SH-SY5Y (cell line): ENCODE data around the gene RAI1.

ENCODE experiments used
- GATA2 ChIP-seq: IDR thresholded peaks from 2 replicates; pipeline ENCODE4 v1.6.1; 2011; ENCODE audit warnings: mild to moderate bottlenecking, low read depth, low read length
- GATA3 ChIP-seq: IDR thresholded peaks from 2 replicates; pipeline ENCODE4 v1.6.1; 2011; ENCODE audit warnings: low read depth, mild to moderate bottlenecking, low read length, moderate library complexity

Gene RAI1, protein sequence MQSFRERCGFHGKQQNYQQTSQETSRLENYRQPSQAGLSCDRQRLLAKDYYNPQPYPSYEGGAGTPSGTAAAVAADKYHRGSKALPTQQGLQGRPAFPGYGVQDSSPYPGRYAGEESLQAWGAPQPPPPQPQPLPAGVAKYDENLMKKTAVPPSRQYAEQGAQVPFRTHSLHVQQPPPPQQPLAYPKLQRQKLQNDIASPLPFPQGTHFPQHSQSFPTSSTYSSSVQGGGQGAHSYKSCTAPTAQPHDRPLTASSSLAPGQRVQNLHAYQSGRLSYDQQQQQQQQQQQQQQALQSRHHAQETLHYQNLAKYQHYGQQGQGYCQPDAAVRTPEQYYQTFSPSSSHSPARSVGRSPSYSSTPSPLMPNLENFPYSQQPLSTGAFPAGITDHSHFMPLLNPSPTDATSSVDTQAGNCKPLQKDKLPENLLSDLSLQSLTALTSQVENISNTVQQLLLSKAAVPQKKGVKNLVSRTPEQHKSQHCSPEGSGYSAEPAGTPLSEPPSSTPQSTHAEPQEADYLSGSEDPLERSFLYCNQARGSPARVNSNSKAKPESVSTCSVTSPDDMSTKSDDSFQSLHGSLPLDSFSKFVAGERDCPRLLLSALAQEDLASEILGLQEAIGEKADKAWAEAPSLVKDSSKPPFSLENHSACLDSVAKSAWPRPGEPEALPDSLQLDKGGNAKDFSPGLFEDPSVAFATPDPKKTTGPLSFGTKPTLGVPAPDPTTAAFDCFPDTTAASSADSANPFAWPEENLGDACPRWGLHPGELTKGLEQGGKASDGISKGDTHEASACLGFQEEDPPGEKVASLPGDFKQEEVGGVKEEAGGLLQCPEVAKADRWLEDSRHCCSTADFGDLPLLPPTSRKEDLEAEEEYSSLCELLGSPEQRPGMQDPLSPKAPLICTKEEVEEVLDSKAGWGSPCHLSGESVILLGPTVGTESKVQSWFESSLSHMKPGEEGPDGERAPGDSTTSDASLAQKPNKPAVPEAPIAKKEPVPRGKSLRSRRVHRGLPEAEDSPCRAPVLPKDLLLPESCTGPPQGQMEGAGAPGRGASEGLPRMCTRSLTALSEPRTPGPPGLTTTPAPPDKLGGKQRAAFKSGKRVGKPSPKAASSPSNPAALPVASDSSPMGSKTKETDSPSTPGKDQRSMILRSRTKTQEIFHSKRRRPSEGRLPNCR (N-terminal part only)

DNA sequence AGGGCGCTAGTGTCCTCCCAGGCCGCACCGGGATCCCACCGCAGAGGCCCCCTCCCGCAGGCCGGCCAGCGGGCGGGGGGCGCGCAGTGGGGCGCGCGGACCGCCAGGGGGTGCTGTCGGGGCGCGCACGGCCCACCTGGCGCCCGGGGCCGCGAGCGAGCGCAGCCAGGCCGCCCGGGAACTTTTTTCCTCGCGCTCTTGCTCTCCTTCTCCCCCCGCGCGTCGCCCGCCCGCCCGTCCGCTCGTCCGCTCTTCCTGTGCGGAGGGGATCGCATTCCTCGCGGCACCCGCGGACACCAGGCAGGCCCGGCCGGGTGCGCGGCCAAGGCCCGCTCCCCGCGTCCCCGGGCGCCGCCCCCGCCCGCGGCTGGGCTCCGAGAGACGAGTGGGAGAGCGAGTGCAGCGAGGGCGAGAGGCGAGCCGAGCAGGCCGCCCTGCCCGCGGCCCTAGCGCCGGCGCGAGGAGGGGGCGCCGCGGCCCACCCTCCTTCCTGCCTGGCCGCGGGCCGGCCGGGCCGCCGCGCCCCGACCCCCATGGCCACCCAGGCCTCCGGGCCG lies at the start of gene RAI1:
TSS of gene RAI1 (plus strand) at position 272 of the 557 bp plus-strand sequence. CDS start 111,491 bp downstream, outside the sequence.
- no peak for TF ChIP-seq GATA3
- no peak for TF ChIP-seq GATA2

DNA sequence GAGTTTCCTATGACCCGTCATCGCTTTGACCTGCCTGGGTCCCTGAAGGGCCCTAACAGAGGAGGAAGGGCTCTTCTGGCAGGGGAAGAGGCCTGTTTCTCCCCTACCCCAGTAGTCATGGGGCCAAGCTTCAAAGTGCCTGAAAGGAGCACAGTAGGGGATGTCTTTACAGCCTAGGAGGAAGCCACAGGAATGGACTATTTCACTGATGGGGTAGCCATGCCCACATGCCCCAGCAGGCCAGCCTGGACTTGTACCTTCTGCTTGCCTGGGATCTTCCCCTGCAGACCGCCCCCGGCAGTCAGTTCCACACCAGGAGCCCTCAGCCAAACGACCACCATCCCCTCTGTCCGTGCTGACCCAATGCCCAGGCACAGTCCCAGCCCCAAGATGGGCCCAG lies 47.9 kb upstream of the RAI1 start:
- no peak for TF ChIP-seq GATA3
- no peak for TF ChIP-seq GATA2

DNA sequence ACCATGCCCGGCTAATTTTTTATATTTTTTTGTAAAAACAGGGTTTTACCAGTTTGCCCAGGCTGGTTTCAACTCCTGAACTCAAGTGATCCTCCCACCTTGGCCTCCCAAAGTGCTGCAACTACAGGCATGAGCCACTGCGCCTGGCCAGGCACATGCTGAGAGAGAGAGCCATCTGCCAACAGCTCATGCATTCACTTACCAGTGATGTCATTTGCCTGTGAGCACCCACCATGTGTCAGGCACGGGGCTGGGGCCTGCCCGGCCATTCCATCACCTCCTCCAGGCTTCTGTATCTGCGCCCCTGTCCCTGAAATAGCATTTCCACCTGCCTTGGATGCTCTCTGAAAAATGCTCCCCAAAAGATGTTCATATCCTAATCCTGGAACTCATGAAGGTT lies 46.1 kb upstream of the RAI1 start:
- TF ChIP-seq GATA2 (no peak), GATA3 (no peak)

DNA sequence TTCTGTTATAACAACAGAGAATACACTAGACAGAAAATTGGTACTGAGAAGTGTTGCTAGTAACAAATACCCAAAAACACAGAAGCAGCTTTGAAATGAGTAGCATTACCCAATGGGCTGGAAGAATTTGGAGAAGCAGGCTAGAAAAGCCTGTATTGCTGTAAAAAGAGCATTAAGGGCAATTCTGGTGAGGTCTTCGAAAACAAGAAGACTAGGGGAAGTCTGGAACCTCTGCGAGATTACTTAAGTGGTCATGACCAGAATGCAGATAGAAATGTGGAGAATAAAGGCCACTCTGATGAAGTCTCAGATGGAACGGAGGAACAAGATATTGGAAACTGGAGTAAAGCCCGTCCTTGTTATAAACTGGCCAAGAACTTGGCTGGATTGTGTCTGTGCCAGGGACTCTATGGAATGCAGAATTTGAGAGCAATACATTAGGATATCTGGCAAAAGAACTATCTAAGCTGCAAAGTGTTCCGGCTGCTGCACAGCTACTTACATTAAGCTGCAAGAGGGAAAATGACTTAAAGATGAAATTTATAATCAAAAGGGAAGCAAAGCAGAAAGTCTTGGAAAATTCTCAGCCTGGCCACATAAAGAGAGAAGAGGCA lies 44.9 kb upstream of the RAI1 start:
- TF ChIP-seq GATA3 (no peak), GATA2 (no peak)

DNA sequence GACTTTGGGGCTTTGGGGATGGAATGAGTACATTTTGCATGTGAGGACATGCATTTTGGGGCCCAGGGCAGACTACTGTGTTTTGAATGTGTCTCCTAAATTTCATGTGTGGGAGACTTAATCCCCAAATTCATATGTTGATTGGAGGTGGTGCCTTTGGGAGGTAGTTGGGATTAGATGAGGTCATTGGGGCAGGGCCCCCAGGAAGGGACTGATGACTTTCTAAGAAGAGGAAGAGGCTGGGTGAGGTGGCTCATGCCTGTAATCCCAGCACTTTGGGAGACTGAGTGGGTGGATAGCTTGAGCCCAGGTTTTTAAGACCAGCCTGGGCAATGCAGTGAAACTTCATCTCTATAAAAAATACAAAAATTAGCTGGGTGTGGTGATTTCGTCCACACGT lies 42.8 kb upstream of the RAI1 start:
- no peak for TF ChIP-seq GATA2
- no peak for TF ChIP-seq GATA3

DNA sequence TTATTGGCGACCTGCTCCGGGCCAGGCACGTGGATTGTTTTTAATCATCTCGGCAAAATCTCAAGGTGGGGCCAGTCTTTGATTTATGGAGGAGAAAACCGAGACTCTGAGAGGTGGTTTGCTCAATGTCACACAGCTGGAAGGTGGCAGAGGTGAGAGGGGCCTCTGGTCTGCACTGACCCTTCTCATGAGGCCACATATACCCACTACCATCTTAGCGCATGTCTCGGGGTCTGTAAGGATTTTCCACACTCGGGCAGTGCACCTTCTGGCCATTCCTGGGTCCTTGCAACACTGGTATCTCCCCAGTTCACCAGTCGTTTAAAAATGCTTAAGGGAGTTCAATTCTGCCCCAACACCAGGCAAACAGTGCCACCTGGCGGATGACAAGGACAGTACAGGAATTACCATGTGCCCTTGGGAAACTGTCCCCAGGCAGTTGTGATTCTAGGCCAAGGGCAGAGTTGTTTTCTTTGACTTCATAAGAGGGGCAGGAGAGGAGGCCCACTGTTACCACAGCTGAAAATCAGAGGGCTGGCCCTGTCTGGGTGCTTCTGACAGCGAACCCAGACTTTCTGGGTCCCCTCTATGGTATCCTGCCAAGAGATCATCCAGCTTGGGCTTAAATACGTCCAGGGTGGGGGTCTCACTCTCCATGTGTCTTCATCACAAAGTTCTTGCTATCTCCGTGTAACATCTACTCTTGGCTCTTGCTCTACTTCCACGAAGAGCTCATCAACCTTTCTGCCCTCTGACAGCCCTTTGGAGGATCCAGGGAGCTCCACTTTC lies 39.4 kb upstream of the RAI1 start:
- TF ChIP-seq GATA3 (no peak), GATA2 (no peak)

DNA sequence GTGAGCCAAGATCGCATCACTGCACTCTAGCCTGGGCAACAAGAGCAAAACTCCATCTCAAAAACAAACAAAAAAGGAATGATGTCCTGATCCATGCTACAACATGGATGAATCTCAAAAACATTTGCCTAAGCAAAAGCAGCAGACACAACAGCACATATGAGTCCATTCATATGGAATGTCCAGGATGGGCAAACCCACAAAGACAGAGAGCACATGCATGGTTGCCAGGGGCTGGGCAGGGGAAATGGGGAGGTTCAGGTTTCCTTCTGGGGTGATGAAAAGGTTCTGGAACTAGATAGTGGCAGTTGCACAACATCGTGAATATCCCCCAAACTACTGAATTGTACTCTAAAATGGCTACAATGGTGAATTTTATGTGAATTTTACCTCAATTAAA lies 35.3 kb upstream of the RAI1 start:
- TF ChIP-seq GATA3, result no peak
- TF ChIP-seq GATA2, result no peak

DNA sequence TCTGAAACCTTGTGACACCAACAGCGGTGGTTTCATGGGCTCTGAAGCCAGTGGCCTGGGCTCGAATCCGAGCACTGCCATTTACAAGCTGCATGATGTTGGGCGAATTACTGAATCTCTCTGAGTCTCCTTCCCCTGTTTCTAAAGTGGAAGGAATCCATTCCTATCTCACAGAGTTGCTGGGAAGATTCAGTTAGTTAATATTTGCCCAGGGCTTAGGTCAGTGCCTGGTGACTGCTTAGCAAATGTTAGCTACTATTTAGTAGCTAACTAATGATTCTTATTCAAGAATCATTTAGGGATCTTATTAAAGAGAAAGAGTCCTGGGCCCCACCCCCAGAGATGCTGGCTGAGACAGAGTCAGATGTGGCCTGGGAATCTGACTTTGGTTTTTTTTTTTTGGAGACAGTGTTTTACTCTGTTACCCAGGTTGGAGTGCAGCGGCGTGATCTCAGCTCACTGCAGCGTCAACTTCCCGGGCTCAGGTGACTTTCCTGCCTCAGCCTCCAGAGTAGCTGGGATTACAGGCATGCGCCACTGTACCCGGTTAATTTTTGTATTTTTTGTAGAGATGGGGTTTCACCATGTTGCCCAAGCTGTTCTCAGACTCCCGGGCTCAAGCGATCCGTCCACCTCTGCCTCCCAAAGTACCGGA lies 33.6 kb upstream of the RAI1 start:
- TF ChIP-seq GATA2 (no peak), GATA3 (no peak)

DNA sequence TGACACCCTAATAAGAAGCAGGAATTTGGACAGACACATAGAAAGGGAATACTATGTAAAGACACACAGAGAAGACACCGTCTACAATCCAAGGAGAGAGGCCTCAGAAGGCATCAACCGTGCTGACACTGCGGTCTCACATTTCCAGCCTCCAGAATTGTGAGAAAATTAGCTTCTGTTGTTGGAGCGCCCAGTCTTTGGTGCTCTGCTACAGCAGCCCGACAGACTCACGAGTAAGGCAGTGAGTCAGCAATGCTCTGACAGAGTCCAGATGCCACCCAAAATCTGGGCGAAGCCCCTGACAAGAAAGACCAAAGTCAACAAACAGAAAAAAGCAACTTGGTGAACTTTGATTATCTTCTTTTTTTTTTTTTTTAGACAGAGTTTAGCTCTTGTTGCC lies 32.5 kb upstream of the RAI1 start:
- TF ChIP-seq GATA3 (no peak), GATA2 (no peak)

DNA sequence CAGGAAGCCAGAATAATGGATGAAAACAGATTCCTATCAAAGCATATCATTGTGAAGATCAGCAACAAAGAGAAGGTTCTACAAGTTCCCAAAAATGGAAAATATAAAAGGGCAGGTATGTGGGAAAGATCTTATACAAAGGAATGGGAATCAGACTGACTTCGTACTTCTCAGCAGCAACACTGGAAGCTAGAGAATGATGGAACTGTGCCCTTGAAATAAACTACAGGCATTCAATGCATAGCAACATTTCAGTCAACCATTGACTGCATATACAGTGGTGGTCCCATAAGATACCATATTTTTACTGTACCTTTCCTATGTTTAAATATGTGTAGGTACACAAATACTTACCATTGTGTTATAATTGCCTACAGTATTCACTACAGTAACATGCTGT lies 30.3 kb upstream of the RAI1 start:
- TF ChIP-seq GATA3 (no peak), GATA2 (no peak)

DNA sequence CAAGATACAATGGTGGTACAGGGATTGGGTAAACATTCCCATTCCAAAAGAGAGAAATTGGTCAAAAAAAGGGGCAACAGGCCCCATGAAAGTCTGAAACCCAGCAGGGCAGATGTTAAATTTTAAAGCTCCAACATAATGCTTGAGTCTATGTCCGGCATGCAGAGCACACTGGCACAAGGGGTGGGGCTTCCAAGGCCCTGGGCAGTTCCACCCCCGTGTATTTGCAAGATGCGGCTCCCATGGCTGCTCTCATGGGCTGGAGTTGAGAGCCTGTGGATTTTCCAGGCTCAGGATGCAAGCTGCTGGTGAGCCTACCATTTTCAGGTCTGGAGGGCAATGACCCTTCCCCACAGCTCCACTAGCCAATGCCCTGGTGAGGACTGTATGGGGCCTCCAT lies 27.9 kb upstream of the RAI1 start:
- no peak for TF ChIP-seq GATA2

DNA sequence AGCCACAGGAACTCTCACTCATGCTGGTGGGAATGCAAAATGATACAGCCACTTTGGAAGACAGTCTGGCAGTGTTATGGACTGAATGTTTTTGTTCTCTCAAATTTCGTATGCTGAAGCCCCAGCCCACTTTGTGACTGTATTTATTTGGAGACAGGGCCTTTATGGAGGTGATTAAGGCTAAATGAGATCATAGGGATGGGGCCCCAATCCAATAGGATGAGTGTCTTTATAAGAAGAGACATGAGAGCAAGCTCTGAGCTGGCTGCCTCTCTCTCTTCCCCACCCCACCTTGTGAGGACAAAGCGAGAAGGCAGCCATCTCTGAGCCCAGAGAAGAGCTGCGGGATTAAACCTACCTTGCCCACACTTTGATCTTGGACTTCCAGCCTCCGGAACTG lies 21.9 kb upstream of the RAI1 start:
- no peak for TF ChIP-seq GATA2
- no peak for TF ChIP-seq GATA3
